ENCODE results near the gene STING1.
"Not testable (repeated sequence)": the region's sequence is repeated elsewhere in the genome, so short reads cannot be mapped to it uniquely, and the experiment has no call there.

STING1 gene

DNA sequence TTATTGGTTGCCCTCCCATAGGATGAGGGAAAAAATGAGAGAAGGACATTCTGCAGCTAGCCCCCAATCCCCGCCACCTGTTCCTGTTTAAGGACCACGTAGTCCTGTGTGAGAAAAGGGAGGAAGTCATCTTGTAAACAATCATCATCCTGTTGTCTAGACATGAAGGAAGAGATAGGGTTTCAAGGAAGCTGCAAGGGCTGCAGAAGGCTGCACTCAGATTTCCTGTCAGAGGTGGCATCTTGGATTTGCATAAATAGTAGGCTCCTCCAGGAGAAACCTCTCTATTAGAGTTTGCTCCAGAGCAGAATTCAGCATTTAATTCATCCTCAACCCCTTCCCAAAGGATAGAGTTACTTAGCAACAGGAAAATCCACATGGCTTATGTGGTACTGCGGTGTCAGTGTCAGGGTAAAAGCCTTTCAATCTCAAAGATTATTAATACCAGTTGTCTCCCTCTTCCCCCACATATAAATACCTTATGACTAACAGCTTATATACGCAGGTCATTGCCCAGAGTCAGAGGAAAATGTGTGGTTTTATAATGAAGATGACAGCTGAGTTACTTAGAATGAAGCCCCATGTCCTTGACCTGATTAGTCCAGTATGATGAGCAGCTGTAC lies 38.6 kb downstream of the STING1 start:
- TF ChIP-seq, protein P1, sequence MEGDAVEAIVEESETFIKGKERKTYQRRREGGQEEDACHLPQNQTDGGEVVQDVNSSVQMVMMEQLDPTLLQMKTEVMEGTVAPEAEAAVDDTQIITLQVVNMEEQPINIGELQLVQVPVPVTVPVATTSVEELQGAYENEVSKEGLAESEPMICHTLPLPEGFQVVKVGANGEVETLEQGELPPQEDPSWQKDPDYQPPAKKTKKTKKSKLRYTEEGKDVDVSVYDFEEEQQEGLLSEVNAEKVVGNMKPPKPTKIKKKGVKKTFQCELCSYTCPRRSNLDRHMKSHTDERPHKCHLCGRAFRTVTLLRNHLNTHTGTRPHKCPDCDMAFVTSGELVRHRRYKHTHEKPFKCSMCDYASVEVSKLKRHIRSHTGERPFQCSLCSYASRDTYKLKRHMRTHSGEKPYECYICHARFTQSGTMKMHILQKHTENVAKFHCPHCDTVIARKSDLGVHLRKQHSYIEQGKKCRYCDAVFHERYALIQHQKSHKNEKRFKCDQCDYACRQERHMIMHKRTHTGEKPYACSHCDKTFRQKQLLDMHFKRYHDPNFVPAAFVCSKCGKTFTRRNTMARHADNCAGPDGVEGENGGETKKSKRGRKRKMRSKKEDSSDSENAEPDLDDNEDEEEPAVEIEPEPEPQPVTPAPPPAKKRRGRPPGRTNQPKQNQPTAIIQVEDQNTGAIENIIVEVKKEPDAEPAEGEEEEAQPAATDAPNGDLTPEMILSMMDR (IDR thresholded peaks at IDR 0.05; ENCODE audit: extremely low read depth, insufficient read depth, missing control alignments): no peak
- no peak for DNase-seq (ENCODE audit: low spot score)
- in situ Hi-C loops (cut with MboI; ENCODE audit: low pct_unique_long_range_greater_than_20kb, low sequenced_read_pairs, unreplicated experiment): no loop called here

DNA sequence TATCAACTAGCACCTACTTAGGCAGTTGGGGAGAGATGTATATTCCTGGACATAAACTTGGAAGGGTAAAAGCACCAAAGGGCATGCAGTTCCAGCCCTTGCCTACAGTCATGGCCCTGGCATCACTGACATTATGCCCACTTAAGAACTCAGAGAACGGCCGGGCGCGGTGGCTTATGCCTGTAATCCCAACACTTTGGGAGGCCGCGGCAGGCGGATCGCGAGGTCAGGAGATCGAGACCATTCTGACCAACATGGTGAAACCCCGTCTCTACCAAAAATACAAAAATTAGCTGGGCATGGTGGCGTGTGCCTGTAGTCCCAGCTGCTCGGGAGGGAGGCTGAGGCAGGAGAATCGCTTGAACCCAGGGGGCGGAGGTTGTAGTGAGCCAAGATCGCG lies 42.1 kb downstream of the STING1 start:
- DNase-seq (ENCODE audit: low spot score); in situ Hi-C loops (cut with MboI; ENCODE audit: low pct_unique_long_range_greater_than_20kb, low sequenced_read_pairs, unreplicated experiment): not testable (repeated sequence)

DNA sequence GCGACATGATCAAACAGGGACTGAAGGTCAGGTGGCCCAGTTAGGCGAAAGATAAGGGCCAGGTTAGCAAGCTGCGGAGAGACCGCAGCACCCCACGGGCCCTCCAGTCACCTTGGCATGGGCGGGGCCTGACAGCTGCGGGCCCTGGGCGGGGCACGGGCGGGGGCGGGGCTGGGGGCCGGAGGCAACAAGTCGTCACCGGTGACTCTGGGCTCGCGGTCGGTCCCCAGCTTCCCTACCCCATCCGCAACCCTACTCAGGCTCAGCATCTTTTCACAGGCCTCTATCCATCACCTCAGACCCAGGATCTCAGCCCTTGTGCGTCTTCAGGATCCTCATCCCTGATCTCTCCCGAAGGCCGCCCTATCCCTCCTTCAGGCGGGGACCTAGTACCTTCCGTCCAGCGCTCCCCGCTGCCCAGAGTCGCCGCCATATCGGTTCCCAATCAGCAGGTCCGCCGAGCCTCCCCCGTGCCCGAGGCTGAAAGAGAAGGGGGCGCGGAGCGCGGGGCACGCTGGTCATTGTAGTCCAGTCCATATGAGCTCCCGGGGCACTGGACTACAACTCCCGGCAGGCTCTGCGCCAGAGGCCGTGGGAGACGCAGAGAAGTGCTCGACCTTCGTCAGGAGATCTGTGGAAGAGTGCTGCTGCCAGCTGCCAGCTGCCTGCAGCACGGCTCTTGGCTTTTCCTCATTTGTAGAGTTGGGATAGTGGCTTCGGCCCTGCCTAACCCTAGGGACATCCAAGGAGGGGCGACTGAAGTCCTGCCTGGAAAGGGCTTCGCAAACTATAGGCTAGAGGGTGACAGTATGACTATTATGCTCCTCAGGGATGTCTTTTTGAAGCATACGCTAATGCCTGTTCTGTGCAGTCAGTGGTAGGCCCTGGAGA lies 43.3 kb downstream of the STING1 start, which contains the start of gene DNAJC18:
DNAJC18 (minus strand) TSS at position 513 of the 891 bp plus-strand sequence; CDS start at position 433, 80 bp downstream.
- in situ Hi-C loops (cut with MboI; ENCODE audit: low pct_unique_long_range_greater_than_20kb, low sequenced_read_pairs, unreplicated experiment): no loop called here
- peak; percentile 91 for DNase-seq (ENCODE audit: low spot score)

DNA sequence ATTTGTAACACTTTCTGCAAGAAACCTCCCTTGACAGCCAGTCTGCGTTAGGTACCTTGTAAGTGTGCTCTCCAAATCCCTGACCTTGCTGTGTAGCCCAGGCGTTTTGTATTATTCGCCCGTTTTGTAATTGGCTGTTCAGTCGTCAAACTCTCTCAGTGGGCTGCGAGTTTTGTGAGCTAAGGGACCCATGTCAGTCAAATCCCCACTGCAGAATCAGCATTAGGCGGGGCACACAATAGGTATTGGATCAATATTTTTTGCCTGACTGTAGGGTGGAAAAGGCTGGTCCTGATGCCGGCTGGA lies 43.9 kb downstream of the STING1 start:
- TF ChIP-seq, protein P1 (IDR thresholded peaks at IDR 0.05; ENCODE audit: extremely low read depth, insufficient read depth, missing control alignments): no peak
- no peak for DNase-seq (ENCODE audit: low spot score)
- in situ Hi-C loops (cut with MboI; ENCODE audit: low pct_unique_long_range_greater_than_20kb, low sequenced_read_pairs, unreplicated experiment): no loop called here

More for the DNA sequence above, 43.3 kb downstream of the STING1 start, which contains the start of gene DNAJC18:
- TF ChIP-seq, protein P1 (IDR thresholded peaks at IDR 0.05; ENCODE audit: extremely low read depth, insufficient read depth, missing control alignments): no peak

DNA sequence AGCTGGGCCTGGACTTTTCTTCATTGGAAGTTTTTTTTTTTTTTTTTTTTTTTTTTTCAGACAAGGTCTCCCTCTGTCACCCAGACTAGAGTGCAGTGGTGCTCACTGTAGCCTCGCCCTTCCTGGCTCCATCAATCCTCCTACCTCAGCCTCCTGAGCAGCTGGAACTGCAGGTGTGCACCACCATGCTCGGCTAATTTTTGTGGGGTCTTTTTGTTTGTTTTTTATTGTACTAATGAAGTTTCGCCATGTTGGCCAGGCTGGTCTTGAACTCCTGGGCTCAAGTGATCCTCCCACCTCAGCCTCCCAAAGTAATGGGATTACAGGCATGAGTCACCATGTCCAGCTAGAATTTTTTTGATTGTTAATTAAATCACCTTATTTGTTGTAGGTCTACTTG lies 46.9 kb downstream of the STING1 start:
- in situ Hi-C loops (cut with MboI; ENCODE audit: low pct_unique_long_range_greater_than_20kb, low sequenced_read_pairs, unreplicated experiment): no loop called here
- no peak for DNase-seq (ENCODE audit: low spot score)
- TF ChIP-seq, protein P1 (IDR thresholded peaks at IDR 0.05; ENCODE audit: extremely low read depth, insufficient read depth, missing control alignments): no peak

DNA sequence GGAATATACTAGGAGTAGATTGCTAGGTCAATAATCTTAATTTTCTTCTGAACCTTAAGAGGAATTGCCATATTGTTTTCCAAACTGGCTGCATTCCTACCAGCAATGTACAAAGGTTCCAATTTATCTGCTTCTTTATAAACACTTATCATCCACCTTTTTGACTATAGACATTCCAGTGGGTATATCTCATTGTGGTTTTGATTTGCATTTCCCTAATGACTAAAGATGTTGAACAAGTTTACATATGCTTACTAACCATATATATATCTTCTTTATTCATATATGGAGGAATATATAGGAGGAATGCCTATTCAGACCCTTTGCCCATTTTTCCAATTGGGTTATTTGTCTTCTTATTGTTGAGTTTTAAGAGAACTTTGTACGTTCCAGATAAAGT lies 50.9 kb downstream of the STING1 start:
- TF ChIP-seq, protein P1 (IDR thresholded peaks at IDR 0.05; ENCODE audit: extremely low read depth, insufficient read depth, missing control alignments): no peak
- in situ Hi-C loops (cut with MboI; ENCODE audit: low pct_unique_long_range_greater_than_20kb, low sequenced_read_pairs, unreplicated experiment): no loop called here
- no peak for DNase-seq (ENCODE audit: low spot score)

DNA sequence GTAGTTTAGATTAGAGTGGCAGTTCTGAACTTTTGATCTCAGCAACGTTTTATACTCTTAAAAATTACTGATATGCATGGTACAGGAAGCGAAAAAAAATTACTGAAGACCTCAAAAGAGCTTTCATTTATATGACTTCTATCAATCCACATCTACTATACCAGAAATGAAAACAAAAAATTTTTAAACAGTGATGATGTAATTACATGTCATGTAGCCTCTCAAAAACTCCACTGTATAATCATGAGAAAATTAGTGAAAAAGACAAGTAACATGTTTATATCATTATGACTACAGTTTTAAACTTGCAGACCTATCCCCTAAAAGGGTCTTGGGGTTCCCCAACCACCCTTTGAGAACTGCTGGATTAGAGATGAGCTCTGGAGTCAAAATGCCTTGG lies 52.5 kb downstream of the STING1 start:
- DNase-seq (ENCODE audit: low spot score): no peak
- in situ Hi-C loops (cut with MboI; ENCODE audit: low pct_unique_long_range_greater_than_20kb, low sequenced_read_pairs, unreplicated experiment): no loop called here
- TF ChIP-seq, protein P1 (IDR thresholded peaks at IDR 0.05; ENCODE audit: extremely low read depth, insufficient read depth, missing control alignments): no peak
